Thymus (tissue), 11 donors: Measurements from ENCODE around the gene TSHZ1. TPM values are rescaled to one million over a fixed set of nuclear protein-coding genes. Genes with fewer than 3 reads are reported as not detected.

ENCODE experiments used
- DNase-seq, 9 donors: peaks; one replicate each; pipeline ENCODE4 v3.0.0-alpha.2; 2013; ENCODE audit warnings: low spot score in 9 of 9, low read depth in 6 of 9, missing footprints in 1 of 9
- H3K27ac ChIP-seq, 2 donors: one replicate each; pipeline ENCODE4 v1.5.1; 2013; ENCODE audit warnings: control low read depth in 1 of 2, low read depth in 1 of 2, low read length in 1 of 2, mild to moderate bottlenecking in 1 of 2, moderate library complexity in 1 of 2
- H3K27me3 ChIP-seq, 2 donors: one replicate each; pipeline ENCODE4 v1.5.1; 2013; ENCODE audit warnings: low read length in 1 of 2; ENCODE audit not compliant: control insufficient read depth in 2 of 2, insufficient read depth in 1 of 2
- H3K36me3 ChIP-seq, 2 donors: one replicate each; pipeline ENCODE4 v1.5.1; 2013; ENCODE audit warnings: low read length in 1 of 2, mild to moderate bottlenecking in 1 of 2, moderate library complexity in 1 of 2; ENCODE audit not compliant: control insufficient read depth in 2 of 2, insufficient read depth in 2 of 2
- H3K4me1 ChIP-seq, 2 donors: one replicate each; pipeline ENCODE4 v1.5.1; 2013; ENCODE audit warnings: low read length in 2 of 2; ENCODE audit not compliant: control insufficient read depth in 2 of 2, insufficient read depth in 2 of 2
- H3K4me3 ChIP-seq, 2 donors: one replicate each; pipeline ENCODE4 v1.5.1; 2013; ENCODE audit warnings: low read length in 2 of 2, control low read depth in 1 of 2, mild to moderate bottlenecking in 1 of 2
- H3K9me3 ChIP-seq, 2 donors: one replicate each; pipeline ENCODE4 v1.5.1; 2013; ENCODE audit warnings: low read length in 1 of 2, mild to moderate bottlenecking in 1 of 2; ENCODE audit not compliant: control insufficient read depth in 2 of 2, insufficient read depth in 1 of 2
- WGBS: extraction: QIAGEN DNeasy Blood & Tissue Kit; methylation state at CpG from one replicate; pipeline ENCODE4 v1.1.7; 2013; 5-methylcytosine and 5-hydroxymethylcytosine counted together
- polyA plus RNA-seq: library from polyadenylated mRNA; stranded (reverse); fragments of 200-250 nt; gene quantifications from one replicate; pipeline ENCODE4 v1.2.3, GENCODE V29; 2013
- total RNA-seq: library from RNA; stranded (reverse); fragments of 120-200 nt; gene quantifications from one replicate; pipeline ENCODE4 v1.2.4, GENCODE V29; 2013
- donor health status: healthy.

TSHZ1 gene
- total and polyA plus RNA-seq, 2 donors: 7.4 to 10.2 TPM

DNA sequence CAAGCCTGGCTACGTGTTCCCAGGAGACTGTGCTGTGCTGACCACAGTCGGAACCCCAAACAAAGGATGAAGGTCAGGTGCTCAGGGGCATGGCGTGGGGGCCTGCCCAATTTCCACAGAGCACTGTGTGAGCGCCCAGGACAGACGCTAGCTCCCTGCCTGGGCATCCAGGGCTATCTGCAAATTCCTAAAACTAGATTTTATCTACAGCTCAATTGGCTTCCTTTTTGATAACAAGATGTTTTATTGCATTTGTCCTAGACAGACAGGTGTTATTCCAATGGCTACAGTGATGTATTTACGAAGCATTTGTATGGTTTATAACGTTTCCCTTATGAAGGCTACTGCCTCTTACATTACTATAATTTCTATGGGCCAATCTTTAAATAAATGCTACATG is 17.7 kb upstream of the TSHZ1 start:
- Histone ChIP-seq H3K36me3 (no peaks in the 10 kb centered on the region), H3K27ac (no peak overlapping the region), H3K27me3 (no peaks in the 10 kb centered on the region), H3K4me3 (no peak overlapping the region), H3K4me1 (no peaks in the 10 kb centered on the region), H3K9me3 (no peaks in the 10 kb centered on the region)
- no peak for DNase-seq
- 93% methylated on average over 7 of the region's 7 CpGs for WGBS

DNA sequence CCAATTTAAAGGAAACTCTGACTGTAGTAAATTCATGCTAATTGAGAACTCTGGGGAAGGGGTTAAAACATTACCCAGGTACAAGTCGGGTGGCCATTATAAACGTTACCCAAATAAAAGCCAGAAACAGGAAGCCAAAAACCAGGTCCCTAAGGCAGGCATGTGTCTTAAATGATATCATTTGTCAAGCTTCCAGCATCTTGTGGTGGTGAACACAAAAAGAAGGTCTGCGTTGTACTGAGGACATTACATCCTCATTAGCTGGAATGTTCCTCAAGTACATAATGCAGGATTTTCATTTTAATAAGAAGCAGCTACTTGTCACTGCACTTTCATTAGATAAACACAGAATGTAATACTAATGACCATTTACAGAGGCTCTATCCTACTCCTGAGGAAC is 12.6 kb upstream of the TSHZ1 start:
- Histone ChIP-seq H3K4me1 (no peaks in the 10 kb centered on the region), H3K27ac (no peak overlapping the region), H3K9me3 (no peaks in the 10 kb centered on the region), H3K4me3 (no peak overlapping the region), H3K36me3 (peaks cover 11 to 15% of the 10 kb centered on the region in 2 donors), H3K27me3 (no peaks in the 10 kb centered on the region)
- 10% methylated on average over 3 of the region's 3 CpGs for WGBS
- no peak for DNase-seq

DNA sequence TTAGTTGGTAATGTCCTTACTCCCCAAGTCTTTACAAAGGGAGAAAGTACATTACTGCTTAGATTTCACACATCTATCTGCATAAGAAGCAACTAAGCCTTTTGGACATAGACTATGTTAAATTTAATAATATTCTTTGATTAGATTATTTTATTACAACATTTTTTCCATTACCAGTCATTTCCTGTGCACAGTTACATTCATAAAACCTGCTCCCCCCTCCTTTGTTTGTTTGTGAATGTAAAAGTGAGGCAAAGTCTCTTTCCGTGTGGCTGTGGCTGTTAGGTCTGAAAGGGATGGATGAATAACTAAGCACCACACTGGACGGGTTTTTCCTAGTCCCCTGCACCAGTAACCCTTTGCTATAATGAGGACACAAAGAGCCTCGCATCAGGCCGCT is 11.3 kb upstream of the TSHZ1 start:
- Histone ChIP-seq H3K27ac (no peak overlapping the region), H3K9me3 (peaks cover 0 to 3% of the 10 kb centered on the region in 2 donors), H3K4me1 (peaks cover 3 to 5% of the 10 kb centered on the region in 2 donors), H3K36me3 (peaks cover 11 to 15% of the 10 kb centered on the region in 2 donors), H3K27me3 (peaks cover 6 to 10% of the 10 kb centered on the region in 2 donors), H3K4me3 (no peak overlapping the region)
- DNase-seq: no peak
- 96% methylated on average over 4 of the region's 4 CpGs for WGBS

DNA sequence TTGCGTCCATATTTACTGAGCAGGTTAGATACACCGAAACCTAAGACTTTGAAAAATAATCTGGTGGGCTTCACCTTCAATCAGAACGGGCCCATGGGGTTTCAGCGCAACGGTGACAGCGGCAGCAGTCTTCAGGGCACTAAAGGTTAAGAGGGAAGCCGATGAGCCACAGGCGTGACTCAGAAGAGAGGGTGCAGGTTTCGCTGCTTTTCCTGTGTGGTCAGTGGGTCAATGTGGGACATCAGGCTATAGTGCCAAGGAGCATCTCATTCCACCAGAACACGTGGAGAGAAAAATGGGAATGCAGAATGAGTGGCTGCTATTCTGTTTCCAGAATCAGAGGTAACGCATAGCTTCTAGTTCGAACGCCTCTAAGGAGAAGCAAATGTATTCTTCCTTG is 10.5 kb upstream of the TSHZ1 start:
- WGBS: 97% methylated on average over 13 of the region's 13 CpGs
- Histone ChIP-seq H3K27me3 (peaks cover 12 to 17% of the 10 kb centered on the region in 2 donors), H3K4me1 (peaks cover 10 to 11% of the 10 kb centered on the region in 2 donors), H3K4me3 (no peak overlapping the region), H3K36me3 (peaks cover 11 to 15% of the 10 kb centered on the region in 2 donors), H3K9me3 (peaks cover 0 to 6% of the 10 kb centered on the region in 2 donors), H3K27ac (no peak overlapping the region)
- DNase-seq: no peak

DNA sequence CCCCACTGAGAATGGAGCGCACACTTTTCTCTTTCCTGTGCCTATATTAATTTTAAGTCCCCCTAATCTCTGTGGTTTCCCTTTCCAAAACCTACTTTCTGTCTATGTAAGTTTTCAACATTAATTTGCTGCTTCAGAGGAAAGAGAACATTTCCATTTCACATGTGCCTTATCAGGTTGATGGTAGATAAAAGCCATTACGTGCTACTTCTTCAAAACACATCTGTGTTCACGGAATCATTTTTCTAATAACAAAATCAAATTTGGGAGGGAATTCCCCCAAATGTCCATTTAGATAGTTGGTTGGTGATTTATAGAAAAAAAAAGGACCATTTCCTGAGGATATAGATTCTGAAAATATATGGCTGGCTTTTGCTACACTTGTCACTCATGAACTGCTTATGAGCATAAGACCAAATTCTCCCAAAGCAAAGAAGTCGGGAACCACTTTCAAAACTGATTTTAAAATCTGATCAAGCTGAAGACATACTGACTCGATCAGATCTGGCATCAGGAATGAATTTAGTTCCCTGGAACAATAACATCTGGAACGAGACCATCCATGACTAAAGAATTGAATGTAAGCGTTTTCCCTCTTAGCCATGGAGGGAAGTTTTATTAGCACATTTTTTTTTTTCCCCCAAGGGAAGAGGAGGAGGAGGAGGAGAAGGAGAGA is 9.9 kb upstream of the TSHZ1 start:
- no peak for DNase-seq
- H3K27me3 ChIP-seq: peaks cover 17 to 24% of the 10 kb centered on the region in 2 donors
- H3K4me1 ChIP-seq: peaks cover 10 to 18% of the 10 kb centered on the region in 2 donors
- no peak overlapping the region for H3K4me3 ChIP-seq
- 89% methylated on average over 7 of the region's 7 CpGs for WGBS
- H3K27ac ChIP-seq: no peak overlapping the region
- peaks cover 0 to 7% of the 10 kb centered on the region in 2 donors for H3K9me3 ChIP-seq
- peaks cover 11 to 15% of the 10 kb centered on the region in 2 donors for H3K36me3 ChIP-seq

DNA sequence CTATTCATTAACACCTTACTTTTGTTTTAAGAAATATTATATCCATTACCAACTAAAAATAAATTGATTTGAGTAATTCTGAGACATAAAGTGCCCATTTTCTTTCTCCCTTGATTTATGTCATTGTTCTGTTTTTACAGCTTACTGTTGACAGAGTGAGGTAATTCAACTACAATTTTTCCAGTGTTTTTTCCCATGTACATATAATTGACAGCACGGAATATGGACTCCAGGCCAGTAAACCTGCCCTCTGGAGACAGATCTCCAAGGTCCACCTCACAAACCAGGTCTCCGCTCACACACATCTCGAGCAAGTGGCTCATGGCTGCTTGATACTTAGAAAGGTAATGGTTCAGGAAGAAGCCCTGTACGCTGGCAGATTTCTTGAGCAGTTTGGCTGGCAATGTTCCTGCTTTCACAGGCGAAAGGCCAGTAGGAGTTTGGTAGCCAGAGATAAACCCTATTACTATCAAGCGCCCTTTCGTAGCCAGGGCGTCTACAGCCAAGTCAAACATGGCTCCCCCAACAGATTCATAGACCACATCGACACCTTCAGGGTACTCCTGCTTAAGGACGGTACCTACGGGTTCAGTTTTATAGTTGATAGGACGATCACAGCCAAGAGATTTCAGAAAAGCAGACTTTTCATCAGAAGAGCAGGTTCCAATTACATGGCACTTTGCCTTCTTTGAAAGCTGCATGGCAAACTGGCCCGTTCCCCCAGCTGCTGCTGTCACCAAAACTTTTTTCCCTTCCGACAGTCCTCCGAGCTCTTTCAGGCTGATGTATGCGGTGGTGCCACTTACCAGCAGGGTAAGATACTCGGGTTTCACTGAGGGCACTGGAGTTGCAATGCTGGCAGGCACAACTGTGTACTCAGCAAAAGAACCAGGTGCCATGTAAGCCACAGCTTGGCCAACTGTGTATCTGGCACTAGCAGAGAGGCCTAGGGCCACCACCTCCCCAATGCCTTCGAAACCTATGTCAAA is 9.0 kb upstream of the TSHZ1 start:
- Histone ChIP-seq H3K4me3 (no peak overlapping the region), H3K4me1 (peaks cover 10 to 18% of the 10 kb centered on the region in 2 donors), H3K36me3 (peaks cover 11 to 15% of the 10 kb centered on the region in 2 donors), H3K27me3 (peaks cover 25 to 33% of the 10 kb centered on the region in 2 donors), H3K27ac (no peak overlapping the region), H3K9me3 (peaks cover 0 to 7% of the 10 kb centered on the region in 2 donors)
- WGBS: 98% methylated on average over 18 of the region's 18 CpGs
- DNase-seq: no peak

DNA sequence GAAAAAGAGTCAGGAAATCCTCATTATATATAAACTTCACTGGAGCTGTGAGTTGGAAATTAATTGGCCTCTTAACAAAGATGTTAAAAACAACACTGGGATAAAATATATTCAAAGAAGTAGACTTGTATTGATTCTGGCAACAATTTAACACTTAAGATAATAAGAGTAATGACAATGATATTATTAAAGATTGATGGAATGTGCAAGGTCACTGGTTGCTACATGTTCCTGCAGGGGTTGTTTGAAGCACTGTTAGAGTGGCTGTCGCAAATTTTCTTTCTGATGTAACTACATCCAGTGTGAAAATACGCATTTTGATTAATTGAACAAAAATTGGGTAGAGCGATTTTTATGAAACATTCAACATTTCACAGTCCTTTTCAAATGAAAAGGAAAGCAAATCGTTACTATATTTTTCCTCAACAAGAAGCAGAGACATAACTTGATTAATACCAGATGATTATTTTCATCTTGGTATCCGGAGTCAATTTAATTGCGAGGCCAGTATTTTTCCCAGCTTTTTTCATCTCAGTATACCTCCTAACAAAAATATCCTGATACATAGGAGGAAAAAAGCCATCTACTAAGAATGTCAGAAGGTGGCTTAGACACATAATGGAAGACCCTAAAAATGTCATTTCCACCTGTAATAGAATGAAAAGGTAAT is 7.8 kb upstream of the TSHZ1 start:
- Histone ChIP-seq H3K4me3 (no peak overlapping the region), H3K36me3 (peaks cover 11 to 15% of the 10 kb centered on the region in 2 donors), H3K27ac (no peak overlapping the region), H3K9me3 (peaks cover 0 to 7% of the 10 kb centered on the region in 2 donors), H3K27me3 (peaks cover 30 to 45% of the 10 kb centered on the region in 2 donors), H3K4me1 (peaks cover 10 to 26% of the 10 kb centered on the region in 2 donors)
- over 99% methylated on average over 6 of the region's 6 CpGs for WGBS
- DNase-seq: no peak

DNA sequence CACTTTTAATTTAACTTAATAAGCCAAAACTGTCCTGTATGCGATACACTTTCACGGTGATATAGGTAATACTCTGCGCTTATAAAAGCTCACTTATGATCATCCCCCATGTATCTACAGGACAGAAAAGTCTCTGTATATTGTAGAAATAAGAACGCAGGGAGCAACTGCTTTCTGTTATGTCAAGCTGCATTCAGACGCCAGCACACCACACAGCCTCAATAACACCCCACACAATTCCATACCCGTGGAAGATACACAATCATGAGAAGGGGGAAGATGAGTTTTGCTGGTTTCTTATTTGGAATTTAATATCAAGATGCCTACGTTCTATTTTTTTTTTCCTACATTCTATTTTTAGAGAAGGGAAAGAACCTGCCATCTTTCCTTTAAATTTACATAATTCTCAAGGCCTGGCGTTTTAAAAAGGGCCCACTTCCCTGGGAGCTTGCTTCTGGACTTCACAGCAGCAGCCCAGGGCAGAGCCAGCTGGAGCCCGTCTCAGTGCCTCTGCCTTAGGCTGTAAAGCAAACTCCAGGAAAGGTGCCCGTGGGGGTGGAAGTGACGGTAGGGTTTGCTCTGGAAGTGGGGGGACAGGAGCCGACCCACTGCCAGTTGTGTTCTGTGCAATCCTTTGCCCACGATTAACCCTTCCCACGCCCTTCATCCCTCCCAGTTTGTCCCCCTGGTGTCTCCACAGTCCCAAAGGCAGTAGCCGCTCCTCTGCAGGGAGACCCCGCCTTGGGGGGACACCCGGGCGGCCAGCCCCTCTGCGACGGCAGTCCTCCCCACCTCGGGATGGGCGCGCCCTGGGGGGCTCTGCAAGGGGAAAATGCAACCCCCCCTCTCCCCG is 7.0 kb upstream of the TSHZ1 start:
- Histone ChIP-seq H3K9me3 (peaks cover 0 to 7% of the 10 kb centered on the region in 2 donors), H3K27me3 (peaks cover 30 to 53% of the 10 kb centered on the region in 2 donors), H3K4me3 (no peak overlapping the region), H3K36me3 (peaks cover 11 to 15% of the 10 kb centered on the region in 2 donors), H3K27ac (no peak overlapping the region), H3K4me1 (peaks cover 12 to 32% of the 10 kb centered on the region in 2 donors)
- DNase-seq: no peak
- WGBS: 78% methylated on average over 24 of the region's 24 CpGs
